NK-92 (cell line): Measurements from ENCODE around the gene CENPL.
"Not testable (repeated sequence)": the region's sequence is repeated elsewhere in the genome, so short reads cannot be mapped to it uniquely, and the experiment has no call there.

Experiments used
- DNase-seq: peaks from one replicate; lab custom pipeline; 2025; ENCODE audit not compliant: unreplicated experiment; lab: John Stamatoyannopoulos, UW

CENPL gene

DNA sequence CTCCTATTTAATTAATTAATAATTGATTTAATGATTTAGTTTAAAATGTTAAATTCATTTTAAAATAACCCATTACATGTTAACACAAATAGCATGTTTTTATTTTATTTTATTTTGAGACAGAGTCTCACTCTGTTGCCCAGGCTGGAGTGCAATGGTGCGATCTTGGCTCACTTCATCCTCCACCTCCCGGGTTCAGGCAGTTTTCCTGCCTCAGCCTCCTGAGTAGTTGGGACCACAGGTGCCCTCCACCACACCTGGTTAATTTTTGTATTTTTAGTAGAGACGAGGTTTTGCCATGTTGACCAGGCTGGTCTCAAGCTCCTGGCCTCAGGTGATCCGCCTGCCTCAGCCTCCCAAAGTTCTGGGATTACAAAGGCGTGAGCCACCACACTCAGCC lies 34.9 kb upstream of the CENPL start:
- not testable (repeated sequence) for DNase-seq

DNA sequence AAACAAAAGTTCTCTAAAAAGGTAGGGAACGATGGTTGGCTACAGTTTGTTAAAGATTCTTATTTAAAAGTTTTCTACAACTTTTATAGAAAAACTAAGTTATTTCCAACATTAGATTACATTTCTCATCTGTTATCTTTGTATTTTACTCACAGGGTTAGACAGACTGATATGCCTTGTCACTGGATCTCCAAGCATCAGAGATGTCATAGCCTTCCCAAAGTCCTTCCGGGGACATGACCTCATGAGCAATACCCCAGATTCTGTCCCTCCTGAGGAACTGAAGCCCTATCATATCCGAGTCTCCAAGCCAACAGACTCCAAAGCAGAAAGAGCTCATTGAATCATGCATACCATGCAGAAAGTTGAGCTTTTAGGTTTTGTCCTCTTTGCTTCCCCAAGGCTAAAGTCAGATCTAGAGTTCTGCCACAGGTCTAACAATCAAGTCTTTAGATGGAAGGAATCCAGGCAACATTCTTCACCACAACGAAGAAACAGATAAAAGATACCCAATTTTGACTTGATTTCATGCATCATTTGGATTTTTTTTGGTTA lies 32.8 kb upstream of the CENPL start:
- DNase-seq, result no peak

DNA sequence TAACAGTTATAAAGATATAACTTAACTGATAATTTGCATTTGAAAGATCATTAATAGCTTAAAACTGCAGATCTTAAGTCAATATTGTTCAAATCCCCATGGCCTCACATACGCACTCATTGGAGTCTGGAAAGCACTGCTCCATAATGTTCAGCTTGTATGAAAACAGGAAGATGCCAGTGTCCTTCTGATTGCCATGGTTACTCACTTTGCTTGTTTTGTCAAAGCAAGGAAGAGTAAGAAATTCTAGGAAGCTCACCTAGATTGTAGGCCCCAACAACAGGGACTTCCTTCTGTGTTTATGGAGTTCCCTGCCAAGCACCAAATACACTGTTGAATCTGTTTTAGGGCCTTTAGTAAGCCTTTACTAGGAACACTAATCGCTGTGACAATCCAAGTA lies 32.2 kb upstream of the CENPL start:
- no peak for DNase-seq

DNA sequence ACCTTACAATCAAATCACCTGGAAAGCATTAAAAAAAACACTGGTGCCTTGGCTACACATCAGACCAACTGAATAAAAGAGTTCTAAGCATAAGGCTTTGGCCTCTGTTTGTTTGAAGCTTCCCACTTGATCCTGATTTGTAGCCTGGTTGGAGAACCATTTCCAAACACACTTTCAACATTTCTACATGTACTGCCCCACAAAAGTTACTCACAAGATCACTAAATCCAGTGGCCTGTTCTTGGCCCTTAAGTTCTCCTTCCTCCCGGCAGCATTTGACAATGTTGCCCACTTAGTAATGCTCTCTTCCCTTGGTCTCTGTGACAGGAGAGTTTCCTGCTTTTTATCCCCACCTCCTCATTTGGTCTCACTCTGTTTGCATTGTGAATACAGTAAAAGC lies 31.3 kb upstream of the CENPL start:
- DNase-seq, result no peak

DNA sequence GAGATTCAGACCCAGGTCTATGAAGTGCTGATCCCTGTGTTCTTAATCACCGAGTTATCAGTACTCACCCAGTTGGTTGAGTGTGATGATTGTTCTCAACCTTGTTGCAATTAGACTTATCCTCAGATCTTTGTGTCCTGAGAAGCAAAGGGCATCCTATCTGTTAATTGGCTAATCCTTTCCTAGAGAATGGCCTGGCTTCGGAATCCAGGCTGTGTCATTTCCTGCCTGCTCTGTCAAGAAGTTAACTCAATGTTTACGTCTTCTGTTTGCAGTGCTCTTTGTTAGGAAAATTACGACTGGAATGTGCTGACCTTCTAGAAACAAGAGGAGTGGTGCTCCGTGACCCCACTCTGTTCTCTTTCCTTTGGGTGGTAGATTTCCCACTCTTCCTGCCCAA lies 28.4 kb upstream of the CENPL start:
- DNase-seq, result no peak

DNA sequence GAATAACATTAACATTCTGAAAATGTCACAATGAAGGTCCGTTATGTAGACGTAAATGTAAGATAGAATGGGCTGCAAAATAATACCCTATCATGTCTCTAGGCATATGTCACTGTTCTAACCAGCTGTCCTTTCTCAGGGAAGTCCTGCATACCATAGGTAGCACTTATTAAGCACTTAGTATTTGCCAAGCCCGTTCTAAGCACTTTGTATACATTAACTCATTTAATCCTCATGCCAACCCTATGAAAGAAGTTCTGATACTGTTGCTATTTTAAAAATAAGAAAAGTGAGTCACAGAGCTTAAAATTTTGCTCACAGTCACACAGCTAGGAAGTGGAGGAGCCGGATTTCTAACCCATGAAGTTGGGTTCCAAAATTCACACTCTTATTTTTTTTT lies 27.4 kb upstream of the CENPL start:
- no peak for DNase-seq

DNA sequence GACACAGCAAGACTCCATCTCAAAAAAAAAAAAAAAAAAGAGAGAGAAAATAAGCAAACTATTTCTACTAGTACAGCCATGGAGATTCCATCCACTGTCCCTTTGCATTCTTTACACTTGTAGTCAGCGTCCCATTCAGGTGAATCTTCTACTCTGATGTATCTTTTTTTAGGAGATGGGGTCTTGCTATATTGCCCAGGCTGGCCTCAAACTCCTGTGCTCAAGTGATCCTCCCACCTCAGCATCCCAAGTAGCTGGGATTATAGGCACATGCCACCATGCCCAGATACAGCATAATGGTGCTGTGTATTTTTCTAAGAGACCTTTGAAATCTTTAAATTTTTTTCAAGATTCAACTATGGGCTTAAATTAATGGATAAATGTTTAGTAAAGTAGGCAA lies 8.1 kb upstream of the CENPL start:
- DNase-seq, result no peak

DNA sequence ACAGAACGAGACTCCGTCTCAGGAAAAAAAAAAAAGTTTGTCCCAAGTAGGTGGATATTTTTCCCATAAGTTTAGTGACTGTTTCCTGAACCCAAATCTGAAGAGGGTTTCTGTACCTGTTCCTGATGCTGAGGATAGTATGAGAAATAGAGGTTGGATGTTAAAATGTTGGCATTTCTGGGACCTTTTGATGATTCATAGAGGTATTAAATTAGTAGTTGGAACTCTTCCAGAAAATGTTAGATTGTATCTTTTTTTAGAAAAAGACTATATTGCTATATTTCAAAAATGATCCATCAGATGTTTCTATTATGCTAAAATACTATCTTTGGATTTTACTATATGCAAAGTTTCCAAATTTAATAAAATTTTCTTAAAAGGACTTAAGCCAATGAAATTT lies 2.9 kb upstream of the CENPL start:
- no peak for DNase-seq

DNA sequence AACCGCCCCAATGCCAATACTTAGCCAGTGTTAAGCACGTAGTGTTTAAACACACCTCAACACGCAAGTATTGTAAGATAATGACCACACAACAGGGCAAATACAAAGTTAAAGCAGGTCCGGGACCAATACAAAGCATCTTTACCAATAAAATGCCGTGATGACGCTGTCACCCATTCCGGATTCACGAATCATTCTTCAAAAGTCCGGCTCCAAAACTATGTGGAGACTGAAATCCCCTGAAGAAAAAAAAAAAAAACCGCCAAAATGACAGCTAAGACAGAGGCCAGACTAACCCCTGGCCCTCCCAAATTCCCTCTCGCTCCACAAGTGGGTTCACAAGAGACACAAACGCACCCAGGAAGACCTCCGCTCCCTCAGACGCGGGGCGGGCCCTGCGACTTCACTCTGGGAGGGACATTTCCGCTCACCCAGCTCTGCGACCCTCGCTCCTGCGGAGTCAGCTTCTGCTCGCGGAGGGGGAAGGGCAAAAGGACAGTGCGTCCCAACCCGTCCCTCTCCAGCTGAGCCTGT lies 835 bp downstream of the CENPL start:
- DNase-seq, result no peak

DNA sequence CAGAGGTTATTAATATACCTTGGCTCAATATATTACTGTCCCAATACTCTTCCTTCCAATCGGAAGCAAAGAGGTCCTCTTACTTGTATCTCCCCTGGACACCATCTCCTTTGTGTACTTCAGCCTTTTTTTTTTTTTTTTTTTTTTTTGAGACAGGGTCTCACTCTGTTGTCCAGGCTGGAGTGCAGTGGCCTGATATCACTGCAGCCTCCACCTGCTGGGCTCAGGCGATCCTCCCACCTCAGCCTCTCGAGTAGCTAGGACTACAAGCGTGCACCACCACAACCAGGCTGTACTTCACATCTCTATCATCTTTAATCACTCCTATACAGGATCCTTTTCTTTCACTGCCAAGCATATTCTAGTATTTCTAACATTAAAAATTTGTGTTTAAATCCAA lies 3.0 kb downstream of the CENPL start:
- DNase-seq, result no peak

DNA sequence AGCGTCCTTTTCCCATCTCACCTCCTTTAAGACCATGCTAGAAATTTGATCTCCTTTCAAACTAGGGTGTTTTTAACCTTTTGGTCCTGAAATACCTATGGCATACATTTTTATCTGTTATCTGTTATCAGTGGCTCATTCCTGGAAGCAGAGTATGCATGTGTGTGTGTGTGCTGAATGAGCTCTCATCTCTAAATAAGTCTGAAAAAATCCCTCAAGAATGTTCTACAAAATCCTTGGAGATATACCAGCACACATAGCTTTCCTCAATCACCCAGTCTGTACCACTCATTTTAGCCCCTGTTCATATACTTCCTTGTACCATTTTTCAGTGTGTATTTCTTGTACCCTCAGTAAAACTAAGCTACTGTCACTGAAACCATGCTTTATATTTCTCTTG lies 6.2 kb downstream of the CENPL start:
- no peak for DNase-seq

DNA sequence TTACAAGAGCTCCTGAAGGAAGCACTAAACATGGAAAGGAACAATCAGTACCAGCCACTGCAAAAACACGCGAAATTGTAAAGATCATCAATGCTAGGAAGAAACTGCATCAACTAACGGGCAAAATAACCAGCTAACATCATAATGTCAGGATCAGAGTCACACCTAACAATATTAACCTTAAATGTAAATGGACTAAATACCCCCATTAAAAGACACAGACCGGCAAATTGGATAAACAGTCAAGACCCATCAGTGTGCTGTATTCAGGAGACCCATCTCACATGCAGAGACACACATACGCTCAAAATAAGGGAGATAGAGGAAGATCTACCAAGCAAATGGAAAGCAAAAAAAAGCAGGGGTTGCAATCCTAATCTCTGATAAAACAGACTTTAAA lies 11.0 kb downstream of the CENPL start:
- not testable (repeated sequence) for DNase-seq

DNA sequence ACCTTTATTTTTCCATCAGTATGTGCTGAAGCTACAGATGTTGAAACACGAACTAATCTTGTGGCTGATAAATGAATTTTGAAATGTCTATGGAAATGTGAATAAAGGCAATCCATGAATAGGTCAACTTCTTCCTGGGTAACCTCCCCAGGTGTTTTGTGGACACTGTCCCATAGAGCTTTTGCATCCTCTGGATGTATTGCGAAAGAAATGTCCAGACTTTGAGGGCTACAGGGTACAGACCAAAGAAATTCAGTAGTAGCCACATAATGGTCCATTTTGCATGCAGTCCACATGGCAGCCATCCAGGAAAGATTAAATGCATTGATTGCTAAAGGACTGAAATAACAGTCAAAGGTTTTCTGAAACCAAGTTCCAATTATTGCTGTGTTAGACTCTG lies 21.7 kb downstream of the CENPL start:
- DNase-seq, result no peak

DNA sequence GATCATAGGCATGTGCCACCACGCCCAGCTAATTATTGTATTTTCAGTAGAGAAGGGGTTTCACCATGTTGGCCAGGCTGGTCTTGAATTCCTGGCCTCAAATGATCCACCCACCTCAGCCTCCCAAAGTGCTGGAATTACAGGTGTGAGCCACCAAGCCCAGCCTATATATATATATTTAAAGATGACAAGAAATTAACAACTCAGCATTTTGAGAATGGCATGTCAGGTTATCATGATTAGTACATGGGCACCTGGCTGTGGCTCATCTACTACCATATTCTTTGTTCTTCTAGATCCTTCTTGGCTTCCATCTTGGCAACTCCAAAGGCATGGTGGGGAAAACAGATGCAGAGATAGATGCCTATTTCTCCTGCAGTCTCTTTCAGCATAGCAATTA lies 24.7 kb downstream of the CENPL start:
- not testable (repeated sequence) for DNase-seq

DNA sequence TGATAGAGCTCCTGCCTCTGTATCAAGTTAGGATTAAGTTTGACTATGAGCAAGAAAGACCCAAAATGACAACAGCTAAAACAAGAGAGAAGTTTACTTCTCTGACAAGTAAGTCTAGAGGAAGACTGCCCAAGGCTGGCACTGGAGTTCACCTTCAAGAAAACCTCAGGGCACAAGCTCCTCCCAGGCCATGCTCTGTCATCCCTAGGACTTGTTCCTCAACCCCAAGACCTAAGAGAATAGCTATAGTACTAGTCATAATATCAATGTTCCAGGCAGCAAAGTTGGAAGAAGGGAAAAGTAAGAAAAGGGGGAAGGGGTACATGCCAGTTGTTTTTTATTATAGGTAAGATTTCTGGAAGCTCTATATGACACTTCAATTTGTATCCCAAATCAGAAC lies 26.6 kb downstream of the CENPL start:
- DNase-seq, result no peak

DNA sequence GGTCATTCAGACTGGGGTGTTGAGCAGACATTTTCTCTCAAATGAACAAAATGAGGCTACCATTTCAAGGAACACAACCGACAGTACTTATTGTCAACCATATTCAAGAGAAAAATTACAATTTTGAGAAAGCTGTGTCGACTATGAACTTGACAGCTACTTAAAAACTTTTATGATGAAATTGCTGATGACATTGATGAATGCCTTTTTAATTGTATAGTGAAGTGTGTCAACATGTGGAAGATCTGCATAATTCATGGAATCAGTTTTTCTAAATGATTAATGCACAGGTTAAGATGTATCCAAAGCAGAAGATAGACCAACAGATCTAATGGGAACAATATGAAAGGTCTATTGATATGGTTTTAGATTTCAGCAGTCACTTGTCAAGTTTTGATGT lies 34.8 kb downstream of the CENPL start:
- DNase-seq, result no peak

DNA sequence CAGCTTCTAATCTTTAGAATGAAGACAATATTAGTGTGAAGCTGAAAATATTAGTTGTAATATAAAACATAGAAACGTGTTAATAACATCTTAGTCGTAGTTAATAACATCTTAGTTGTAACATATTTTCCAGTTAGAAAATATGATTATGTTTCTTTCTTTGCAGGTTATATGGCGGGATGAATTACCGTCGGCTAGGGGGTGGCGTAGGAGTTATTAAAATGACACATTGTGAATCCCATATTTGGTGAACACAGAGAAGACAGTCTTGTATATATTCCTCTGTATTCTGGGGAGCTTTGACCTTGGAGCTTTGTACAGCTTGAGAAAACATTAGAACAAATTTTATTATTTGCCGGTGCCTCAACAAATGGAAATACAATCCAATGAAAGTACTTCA lies 39.7 kb downstream of the CENPL start:
- no peak for DNase-seq

DNA sequence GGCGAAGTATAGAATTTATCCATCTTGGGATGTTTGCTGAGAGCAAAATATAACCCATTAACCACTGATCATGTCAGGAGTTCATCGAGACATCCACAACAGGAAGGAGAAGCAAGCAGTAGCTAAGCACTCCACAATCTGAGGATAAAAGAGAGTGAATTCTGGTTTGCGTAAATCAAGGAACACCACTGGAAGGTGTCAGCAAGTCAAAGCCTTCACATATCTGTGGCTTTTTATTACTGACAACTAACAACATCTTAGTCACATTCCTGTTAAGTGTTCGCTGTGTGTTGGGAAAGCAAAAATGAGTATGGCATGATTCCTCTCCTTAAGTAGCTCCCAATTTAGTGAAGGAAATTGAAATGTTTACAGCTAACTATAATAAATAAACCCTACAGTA lies 44.7 kb downstream of the CENPL start:
- DNase-seq, result no peak

DNA sequence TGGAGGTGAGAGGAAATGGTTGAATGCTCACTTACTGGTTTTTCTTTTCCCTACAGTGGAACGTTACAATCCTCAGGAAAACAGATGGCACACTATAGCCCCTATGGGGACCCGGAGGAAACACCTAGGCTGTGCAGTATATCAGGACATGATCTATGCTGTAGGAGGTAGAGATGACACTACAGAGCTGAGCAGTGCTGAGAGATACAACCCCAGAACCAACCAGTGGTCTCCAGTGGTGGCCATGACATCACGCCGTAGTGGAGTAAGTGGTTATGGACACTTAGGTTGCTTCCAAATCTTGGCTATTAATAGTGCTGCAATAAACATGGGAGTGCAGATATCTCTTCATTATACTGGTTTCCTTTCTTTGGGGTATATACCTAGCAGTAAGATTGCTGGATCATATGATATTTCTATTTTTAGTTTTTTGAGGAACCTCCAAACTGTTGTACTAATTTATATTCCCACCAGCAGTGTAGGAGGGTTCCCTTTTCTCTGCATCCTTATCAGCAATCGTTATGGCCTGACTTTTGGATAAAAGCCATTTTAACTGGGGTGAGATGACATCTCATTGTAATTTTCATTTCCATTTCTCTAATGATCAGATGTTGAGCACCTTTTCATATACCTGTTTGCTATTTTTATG lies 49.0 kb downstream of the CENPL start:
- no peak for DNase-seq

DNA sequence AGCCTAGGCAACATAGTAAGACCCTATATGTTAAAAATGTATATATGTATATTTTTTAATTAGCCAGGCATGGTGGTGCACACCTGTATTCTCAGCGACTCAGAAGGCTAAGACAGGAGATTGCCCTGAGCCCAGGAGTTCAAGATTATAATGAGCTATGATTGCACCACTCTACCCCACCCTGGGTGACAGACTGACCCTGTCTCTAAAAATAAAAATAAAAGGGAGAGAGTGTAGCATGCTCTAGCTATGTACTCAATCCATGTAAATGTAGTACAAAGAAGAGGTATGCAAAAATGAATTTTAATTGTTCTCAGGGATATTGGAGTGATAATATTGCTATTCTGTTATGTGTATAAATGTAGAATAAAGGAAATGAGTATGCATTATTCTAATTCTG lies 53.1 kb downstream of the CENPL start:
- DNase-seq, result no peak

DNA sequence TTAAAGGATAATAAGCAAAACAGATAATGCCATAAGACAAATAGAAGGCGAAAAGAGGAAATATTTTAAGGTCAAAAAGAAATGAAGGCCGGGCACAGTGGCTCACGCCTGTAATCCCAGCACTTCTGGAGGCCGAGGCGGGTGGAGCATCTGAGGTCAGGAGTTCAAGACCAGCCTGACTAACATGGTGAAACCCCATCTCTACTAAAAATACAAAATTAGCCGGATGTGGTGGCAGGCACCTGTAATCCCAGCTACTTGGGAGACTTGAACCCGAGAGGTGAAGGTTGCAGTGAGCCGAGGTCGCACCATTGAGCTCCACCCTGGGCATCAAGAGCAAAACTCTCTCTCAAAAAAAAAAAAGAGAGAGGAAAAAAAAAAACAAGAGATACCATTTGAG lies 54.4 kb downstream of the CENPL start:
- DNase-seq, result not testable (repeated sequence)

DNA sequence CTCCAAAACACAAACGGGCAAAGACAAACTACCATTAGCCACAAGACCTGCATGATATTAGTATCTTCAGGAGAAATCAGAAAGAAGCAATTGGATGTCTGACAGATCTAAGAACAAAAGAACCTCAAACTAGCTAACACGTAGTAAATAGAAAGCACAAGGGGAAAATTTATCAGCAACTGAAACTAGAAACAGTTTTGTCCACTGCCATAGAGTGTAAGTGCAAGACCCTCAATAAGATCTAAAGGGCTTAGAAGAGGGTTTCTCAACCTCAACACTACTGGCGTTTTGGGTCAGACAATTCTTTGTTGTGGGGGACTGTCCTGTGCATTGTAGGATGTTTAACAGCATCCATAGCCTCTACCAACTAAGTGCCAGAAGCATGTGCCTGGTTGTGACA lies 55.9 kb downstream of the CENPL start:
- no peak for DNase-seq

DNA sequence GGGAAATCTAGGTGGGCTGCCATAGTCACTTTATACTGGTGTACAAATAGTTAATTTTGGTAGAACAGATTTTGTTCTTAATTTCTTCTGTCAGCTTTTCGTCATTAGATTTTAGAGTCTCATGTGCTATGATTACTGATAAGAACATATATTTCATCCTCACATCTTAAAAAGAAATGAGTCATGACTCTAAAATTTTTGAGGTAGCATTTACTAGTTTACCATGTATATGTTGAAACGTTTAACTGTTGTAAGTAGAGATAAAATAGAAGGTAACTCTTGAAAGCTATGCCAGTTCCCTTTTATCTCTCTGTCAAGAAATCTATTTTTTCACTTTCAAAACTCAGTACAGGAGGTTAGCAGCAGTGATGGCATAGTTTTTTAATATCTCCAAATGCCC lies 56.5 kb downstream of the CENPL start:
- DNase-seq, result no peak
